Heart right ventricle (tissue), 16 donors: ENCODE measurements around the gene ADCY7. TPM values are rescaled to one million over a fixed set of nuclear protein-coding genes. Genes with fewer than 3 reads are reported as not detected.
A peak's percentile ranks its signal among the peaks of the same experiment; 100 is the strongest.

Experiments used
- ATAC-seq, 8 donors: fragments of 200-7000 bp; cut with Tn5 transposase; one replicate each; pipeline ENCODE4 v1.9.1; 2020; ENCODE audit warnings: mild to moderate bottlenecking in 8 of 8, moderate library complexity in 8 of 8, moderate number of reproducible peaks in 1 of 8
- DNase-seq, 2 donors: peaks; one replicate each; pipeline ENCODE4 v3.0.0-alpha.2; 2020
- H3K27ac ChIP-seq, 10 donors: fragments of 200-600 bp; sonication (generic) in 2 of 10; one replicate each; pipeline versions ENCODE4 v1.5.0 to v1.8.0; 2020 to 2022; ENCODE audit warnings: mild to moderate bottlenecking in 3 of 10
- H3K27me3 ChIP-seq, 7 donors: fragments of 200-600 bp; one replicate each; pipeline ENCODE4 v1.8.0; 2021 to 2022; ENCODE audit warnings: mild to moderate bottlenecking in 2 of 7
- H3K36me3 ChIP-seq, 9 donors: fragments of 200-600 bp; sonication (generic) in 1 of 9; one replicate each; pipeline versions ENCODE4 v1.5.0 to v1.8.0; 2020 to 2022; ENCODE audit warnings: mild to moderate bottlenecking in 2 of 9
- H3K4me1 ChIP-seq, 9 donors: fragments of 200-600 bp; sonication (generic) in 1 of 9; one replicate each; pipeline versions ENCODE4 v1.5.0 to v1.8.0; 2020 to 2022; ENCODE audit warnings: mild to moderate bottlenecking in 4 of 9
- H3K4me3 ChIP-seq, 10 donors: fragments of 200-600 bp; sonication (generic) in 2 of 10; one replicate each; pipeline versions ENCODE4 v1.5.0 to v1.8.0; 2020 to 2022; ENCODE audit warnings: mild to moderate bottlenecking in 7 of 10, moderate library complexity in 2 of 10
- H3K9me3 ChIP-seq, 11 donors: fragments of 200-600 bp in 10 of 11; sonication (generic) in 2 of 11; one replicate each; pipeline versions ENCODE4 v1.5.0 to v1.8.0; 2013 to 2022; ENCODE audit warnings: mild to moderate bottlenecking in 2 of 11, control low read depth in 1 of 11, moderate library complexity in 1 of 11
- CTCF ChIP-seq, 9 donors: fragments of 200-600 bp; sonication (generic) in 2 of 9; IDR thresholded peaks; one replicate each; pipeline versions ENCODE4 v1.5.0 to v1.8.0; 2021 to 2022; ENCODE audit warnings: antibody characterized with exemption in 9 of 9, mild to moderate bottlenecking in 5 of 9, moderate library complexity in 1 of 9
- WGBS, 2 donors: extraction: QIAGEN DNeasy Blood & Tissue Kit; methylation state at CpG; one replicate each; pipeline ENCODE4 v1.1.7; 2013; ENCODE audit warnings: inconsistent platforms in 1 of 2; 5-methylcytosine and 5-hydroxymethylcytosine counted together
- intact Hi-C, 10 donors: fragments of 100-400 bp; cut with DNase I; formaldehyde crosslinking; loops; one replicate each; pipeline versions ENCODE4 v1.11.1 to v1.14.2; 2022
- polyA plus RNA-seq, 2 donors: library from polyadenylated mRNA; stranded (reverse); fragments of 200-250 nt; gene quantifications; one replicate each; pipeline ENCODE4 v1.2.3, GENCODE V29; 2013
- total RNA-seq, 10 donors: library from RNA; stranded (reverse); fragmentation: NEBNext Ultra II Directional in 3 of 10; extraction: Animal tissue kit (Norgen Biotek cat#: 25700) in 3 of 10; gene quantifications; one replicate each; pipeline versions ENCODE4 v1.2.1 to v1.2.4, GENCODE V29; 2021 to 2023
- donor health status: Arrhythmogenic right ventricular cardiomyopathy.
- donor health status: ischemic (EF 13 %, LVEDD 7.1; RV severe dilation, severe dysfunction).
- donor health status: healthy with polysubstance abuse.
- donor health status: DM: no; HTN: yes; CAD: no.
- donor health status: DM: no; HTN: no; CAD: no.
- donor health status: ischemic (EF 25% LVEDD 6.9; RV normal size, moderate dysfunction).
- donor health status: ischemic (EF 25% LVEDD 5.7; RV mildly dilated, moderate dysfunction).
- donor health status: healthy.
- donor health status: DM: yes; HTN: yes; CAD: no.
- donor health status: Ischemic cardiomyopathy.
- donor health status: ischemic (EF 35%, LVEDD 5.7; RV mildly dilated, moderate dysfunction).
- donor health status: nonischemic (EF 11% LVEDD 7.7; RV severe dilation, severe dysfunction).
- donor health status: DM: yes; HTN: yes; CAD: no.
- donor health status: PGD.
- donor health status: ischemic (EF 29% LVEDD 5.4; RV normal size, mild dysfunction).
- donor health status: nonischemic (EF 23%, LVEDD 6.1; RV moderate dilation, normal function).

The ADCY7 gene
- total and polyA plus RNA-seq, 12 donors = 2.2 to 25.5 (median 4.7) TPM

- WGBS, 2 donors = 58 to 72% methylated on average over 3 of the region's 3 CpGs
- H3K36me3 ChIP-seq = no peaks in the 10 kb centered on the region
- H3K27ac ChIP-seq = peak overlapping the region in 1 of 10 donors; percentile 54
- no peak for DNase-seq
- TF ChIP-seq CTCF (IDR thresholded peaks at IDR 0.05) = no peak
- peaks cover 0 to 91% (median 11%) of the 10 kb centered on the region in 9 donors for H3K4me1 ChIP-seq
- ATAC-seq = no peak
- intact Hi-C loops = no loop called here
- no peaks in the 10 kb centered on the region for H3K27me3 ChIP-seq
- H3K9me3 ChIP-seq = peaks cover 0 to 9% (median 0%) of the 10 kb centered on the region in 11 donors
- no peak overlapping the region for H3K4me3 ChIP-seq
Observed at GRCh38 chr16:50278251-50278650, 11.9 kb downstream of the ADCY7 start.

GRCh38 chr16:50279504-50279865 lies 13.1 kb downstream of the ADCY7 start:
- peaks cover 0 to 97% (median 18%) of the 10 kb centered on the region in 9 donors for H3K4me1 ChIP-seq
- WGBS, 2 donors = 61 to 63% methylated on average over 2 of the region's 2 CpGs

GRCh38 chr16:50280932-50281331 lies 14.6 kb downstream of the ADCY7 start:
- TF ChIP-seq CTCF (IDR thresholded peaks at IDR 0.05) = no peak
- ATAC-seq = no peak
- Histone ChIP-seq H3K27me3 (peaks cover 0 to 9% (median 0%) of the 10 kb centered on the region in 7 donors), H3K9me3 (peaks cover 0 to 9% (median 0%) of the 10 kb centered on the region in 11 donors), H3K4me1 (peaks cover 0 to 99% (median 25%) of the 10 kb centered on the region in 9 donors), H3K36me3 (no peaks in the 10 kb centered on the region), H3K4me3 (peak overlapping the region in 1 of 10 donors; percentile 36), H3K27ac (peak overlapping the region in 1 of 10 donors; percentile 87)
- DNase-seq = no peak
- intact Hi-C loops = no loop called here
- 89 to 93% methylated on average over 5 of the region's 5 CpGs for WGBS, 2 donors

More at GRCh38 chr16:50279504-50279865, 13.1 kb downstream of the ADCY7 start:
- intact Hi-C loops = no loop called here
- no peak for TF ChIP-seq CTCF (IDR thresholded peaks at IDR 0.05)
- Histone ChIP-seq H3K27ac (peak overlapping the region in 2 of 10 donors; percentile 41 to 87), H3K36me3 (no peaks in the 10 kb centered on the region), H3K9me3 (peaks cover 0 to 9% (median 0%) of the 10 kb centered on the region in 11 donors), H3K27me3 (peaks cover 0 to 3% (median 0%) of the 10 kb centered on the region in 7 donors), H3K4me3 (peak overlapping the region in 2 of 10 donors; percentile 3 to 23)
- ATAC-seq (no peak), DNase-seq (no peak)

- ATAC-seq = no peak
- Histone ChIP-seq H3K27me3 (peaks cover 0 to 9% (median 0%) of the 10 kb centered on the region in 7 donors), H3K36me3 (peaks cover 0 to 2% (median 0%) of the 10 kb centered on the region in 9 donors), H3K9me3 (peaks cover 0 to 12% (median 0%) of the 10 kb centered on the region in 11 donors), H3K27ac (peak overlapping the region in 7 of 10 donors; percentile 33 to 87 (median 41)), H3K4me3 (peak overlapping the region in 4 of 10 donors; percentile 5 to 36 (median 14)), H3K4me1 (peaks cover 0 to 94% (median 25%) of the 10 kb centered on the region in 9 donors)
- 66 to 69% methylated on average over 21 of the region's 21 CpGs for WGBS, 2 donors
- intact Hi-C loops = no loop called here
- TF ChIP-seq CTCF (IDR thresholded peaks at IDR 0.05) = no peak
- DNase-seq = peak in 1 of 2 donors; percentile 18
Observed at GRCh38 chr16:50281391-50282009, 15.1 kb downstream of the ADCY7 start.
